ENCODE data around the gene TSHB.

The TSHB gene

GRCh38 chr1:115063228-115063901 lies 33.7 kb downstream of the TSHB start:
- H3K9ac ChIP-seq (ENCODE audit: low read length): no peak overlapping the region
- no peaks in the 10 kb centered on the region for H3K79me2 ChIP-seq (ENCODE audit: low read length)
- no peaks in the 10 kb centered on the region for H3K36me3 ChIP-seq (replicated peaks; ENCODE audit: low read depth, low read length)
- H3K27me3 ChIP-seq (ENCODE audit: low read depth, low read length): no peaks in the 10 kb centered on the region
- no peak overlapping the region for H2AFZ ChIP-seq (ENCODE audit: low read depth, low read length)
- H3K4me1 ChIP-seq (ENCODE audit: low read length): no peaks in the 10 kb centered on the region
- H3K27ac ChIP-seq (ENCODE audit: low read length): no peak overlapping the region
- no peak for TF ChIP-seq EZH2phosphoT487 (IDR thresholded peaks at IDR 0.05; ENCODE audit: low read depth)
- TF ChIP-seq, protein P1, sequence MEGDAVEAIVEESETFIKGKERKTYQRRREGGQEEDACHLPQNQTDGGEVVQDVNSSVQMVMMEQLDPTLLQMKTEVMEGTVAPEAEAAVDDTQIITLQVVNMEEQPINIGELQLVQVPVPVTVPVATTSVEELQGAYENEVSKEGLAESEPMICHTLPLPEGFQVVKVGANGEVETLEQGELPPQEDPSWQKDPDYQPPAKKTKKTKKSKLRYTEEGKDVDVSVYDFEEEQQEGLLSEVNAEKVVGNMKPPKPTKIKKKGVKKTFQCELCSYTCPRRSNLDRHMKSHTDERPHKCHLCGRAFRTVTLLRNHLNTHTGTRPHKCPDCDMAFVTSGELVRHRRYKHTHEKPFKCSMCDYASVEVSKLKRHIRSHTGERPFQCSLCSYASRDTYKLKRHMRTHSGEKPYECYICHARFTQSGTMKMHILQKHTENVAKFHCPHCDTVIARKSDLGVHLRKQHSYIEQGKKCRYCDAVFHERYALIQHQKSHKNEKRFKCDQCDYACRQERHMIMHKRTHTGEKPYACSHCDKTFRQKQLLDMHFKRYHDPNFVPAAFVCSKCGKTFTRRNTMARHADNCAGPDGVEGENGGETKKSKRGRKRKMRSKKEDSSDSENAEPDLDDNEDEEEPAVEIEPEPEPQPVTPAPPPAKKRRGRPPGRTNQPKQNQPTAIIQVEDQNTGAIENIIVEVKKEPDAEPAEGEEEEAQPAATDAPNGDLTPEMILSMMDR (IDR thresholded peaks at IDR 0.05; ENCODE audit: low read depth, low read length): no peak
- H4K20me1 ChIP-seq (ENCODE audit: insufficient read depth, low read length): no peaks in the 10 kb centered on the region
- H3K4me3 ChIP-seq (ENCODE audit: low read length): no peak overlapping the region
- H3K4me2 ChIP-seq (ENCODE audit: low read length): no peak overlapping the region
- no peaks in the 10 kb centered on the region for H3K9me3 ChIP-seq (ENCODE audit: insufficient read depth, low read length)

- H3K79me2 ChIP-seq (ENCODE audit: low read length): no peaks in the 10 kb centered on the region
These were observed 34.8 kb downstream of the TSHB start for GRCh38 chr1:115064461-115064860.

GRCh38 chr1:115065021-115065420 lies 35.4 kb downstream of the TSHB start:
- H3K4me1 ChIP-seq (ENCODE audit: low read length): no peaks in the 10 kb centered on the region
- H4K20me1 ChIP-seq (ENCODE audit: insufficient read depth, low read length): no peaks in the 10 kb centered on the region
- no peak overlapping the region for H3K4me3 ChIP-seq (ENCODE audit: low read length)
- H3K4me2 ChIP-seq (ENCODE audit: low read length): no peak overlapping the region
- H2AFZ ChIP-seq (ENCODE audit: low read depth, low read length): no peak overlapping the region
- H3K79me2 ChIP-seq (ENCODE audit: low read length): no peaks in the 10 kb centered on the region
- H3K9me3 ChIP-seq (ENCODE audit: insufficient read depth, low read length): no peaks in the 10 kb centered on the region
- no peak overlapping the region for H3K9ac ChIP-seq (ENCODE audit: low read length)
- TF ChIP-seq, protein P1 (IDR thresholded peaks at IDR 0.05; ENCODE audit: low read depth, low read length): no peak
- no peaks in the 10 kb centered on the region for H3K36me3 ChIP-seq (replicated peaks; ENCODE audit: low read depth, low read length)
- H3K27ac ChIP-seq (ENCODE audit: low read length): no peak overlapping the region
- H3K27me3 ChIP-seq (ENCODE audit: low read depth, low read length): no peaks in the 10 kb centered on the region

More at GRCh38 chr1:115064461-115064860, 34.8 kb downstream of the TSHB start:
- Histone ChIP-seq H3K36me3 (replicated peaks; ENCODE audit: low read depth, low read length) (no peaks in the 10 kb centered on the region), H3K4me2 (ENCODE audit: low read length) (no peak overlapping the region), H2AFZ (ENCODE audit: low read depth, low read length) (no peak overlapping the region), H4K20me1 (ENCODE audit: insufficient read depth, low read length) (no peaks in the 10 kb centered on the region), H3K4me3 (ENCODE audit: low read length) (no peak overlapping the region), H3K4me1 (ENCODE audit: low read length) (no peaks in the 10 kb centered on the region), H3K9me3 (ENCODE audit: insufficient read depth, low read length) (no peaks in the 10 kb centered on the region), H3K27ac (ENCODE audit: low read length) (no peak overlapping the region), H3K27me3 (ENCODE audit: low read depth, low read length) (no peaks in the 10 kb centered on the region), H3K9ac (ENCODE audit: low read length) (no peak overlapping the region)
- no peak for TF ChIP-seq EZH2phosphoT487 (IDR thresholded peaks at IDR 0.05; ENCODE audit: low read depth)
- TF ChIP-seq, protein P1 (IDR thresholded peaks at IDR 0.05; ENCODE audit: low read depth, low read length): no peak

DNA sequence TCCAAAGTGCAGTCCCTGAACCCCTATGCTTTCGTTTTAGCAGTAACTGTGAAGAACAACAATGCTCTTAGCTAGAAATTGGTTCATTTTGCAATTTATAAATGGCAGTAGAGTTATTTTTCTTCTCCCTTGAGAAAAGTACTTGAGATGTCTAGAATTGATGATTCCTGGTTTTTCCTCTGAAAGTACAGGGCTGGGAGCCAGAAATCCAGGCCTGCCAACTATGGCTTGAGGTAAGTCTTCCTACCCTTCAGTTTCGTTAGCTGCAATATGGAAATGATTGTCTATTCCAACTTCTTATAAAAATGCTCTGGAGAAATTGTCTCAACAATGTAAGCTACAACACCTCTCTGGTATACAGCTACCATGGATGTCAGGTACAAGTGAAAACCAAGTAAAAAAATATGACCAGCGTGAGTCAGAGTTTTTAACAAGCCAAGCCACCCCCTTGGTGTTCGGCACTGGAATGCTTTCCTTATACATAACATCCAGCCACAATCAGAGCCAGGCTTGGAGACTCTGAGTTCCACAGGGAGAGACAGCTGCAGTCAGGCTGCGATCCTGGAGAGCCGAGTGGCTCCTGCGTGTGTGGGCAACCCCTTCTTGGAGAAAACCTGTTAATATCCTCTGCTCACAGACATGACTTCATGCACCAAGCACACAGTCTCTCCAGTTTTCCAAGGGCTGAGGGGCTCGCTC lies 37.7 kb downstream of the TSHB start:
- Histone ChIP-seq H3K27me3 (ENCODE audit: low read depth, low read length) (no peaks in the 10 kb centered on the region), H3K4me1 (ENCODE audit: low read length) (no peaks in the 10 kb centered on the region; the same call in 1 of the 2 replicates), H3K4me2 (ENCODE audit: low read length) (no peak overlapping the region), H3K36me3 (replicated peaks; ENCODE audit: low read depth, low read length) (no peaks in the 10 kb centered on the region), H3K79me2 (ENCODE audit: low read length) (no peaks in the 10 kb centered on the region), H4K20me1 (ENCODE audit: insufficient read depth, low read length) (no peaks in the 10 kb centered on the region), H2AFZ (ENCODE audit: low read depth, low read length) (no peak overlapping the region), H3K4me3 (ENCODE audit: low read length) (no peak overlapping the region), H3K27ac (ENCODE audit: low read length) (no peak overlapping the region), H3K9me3 (ENCODE audit: insufficient read depth, low read length) (no peaks in the 10 kb centered on the region), H3K9ac (ENCODE audit: low read length) (no peak overlapping the region)
- TF ChIP-seq EZH2phosphoT487 (IDR thresholded peaks at IDR 0.05; ENCODE audit: low read depth): no peak
- TF ChIP-seq, protein P1 (IDR thresholded peaks at IDR 0.05; ENCODE audit: low read depth, low read length): no peak
